Naive thymus-derived CD4-positive, alpha-beta T cell (primary cell): Measurements from ENCODE around the gene CAMK4. TPM values are rescaled to one million over a fixed set of nuclear protein-coding genes. Genes with fewer than 3 reads are reported as not detected.

Source experiments
- ATAC-seq: fragments of 150-1000 bp; cut with Tn5 transposase; 2 replicates; pipeline ENCODE4 v1.10.0; 2021; ENCODE audit warnings: mild to moderate bottlenecking, moderate library complexity
- CTCF ChIA-PET: fragments of 350-600 bp; sonication (Branson Sonifier 250); formaldehyde crosslinking; loops from one replicate; lab custom pipeline; 2021; ENCODE audit warnings: antibody characterized with exemption; lab: Charles Lee
- POLR2A ChIA-PET: fragments of 350-600 bp; sonication (Branson Sonifier 250); formaldehyde crosslinking; loops from one replicate; lab custom pipeline; 2021; ENCODE audit warnings: antibody characterized with exemption, inconsistent platforms; lab: Charles Lee
- DNase-seq, 9 donors: peaks; one replicate each; pipeline versions ENCODE4 v3.0.0 to v3.0.0-alpha.2; 2020 to 2022; ENCODE audit warnings: mixed read lengths in 1 of 9
- H3K27ac ChIP-seq: one replicate; pipeline ENCODE4 v1.7.0; 2013; ENCODE audit warnings: mild to moderate bottlenecking, low read depth, low read length, moderate library complexity
- H3K27me3 ChIP-seq, 2 donors: one replicate each; pipeline ENCODE4 v1.7.0; 2013; ENCODE audit warnings: low read length in 2 of 2, mild to moderate bottlenecking in 2 of 2, moderate library complexity in 2 of 2; ENCODE audit not compliant: control insufficient read depth in 2 of 2, insufficient read depth in 2 of 2
- H3K36me3 ChIP-seq, 3 experiments: 1 replicate in 2 of 3; 2 replicates in 1 of 3; pipeline ENCODE4 v1.7.0; 2013; ENCODE audit warnings: low read length in 3 of 3, mild to moderate bottlenecking in 3 of 3, moderate library complexity in 1 of 3; ENCODE audit not compliant: insufficient read depth in 3 of 3, control insufficient read depth in 2 of 3
- H3K4me1 ChIP-seq, 2 donors: one replicate each; pipeline ENCODE4 v1.7.0; 2013; ENCODE audit warnings: low read length in 2 of 2, mild to moderate bottlenecking in 2 of 2, moderate library complexity in 1 of 2; ENCODE audit not compliant: control insufficient read depth in 2 of 2, insufficient read depth in 2 of 2
- H3K4me3 ChIP-seq: 2 replicates; pipeline ENCODE4 v1.7.0; 2013; ENCODE audit warnings: mild to moderate bottlenecking, low read length
- H3K9me3 ChIP-seq, 3 experiments: 1 replicate in 2 of 3; 2 replicates in 1 of 3; pipeline ENCODE4 v1.7.0; 2013; ENCODE audit warnings: low read length in 3 of 3; ENCODE audit not compliant: control insufficient read depth in 2 of 3
- H3K27ac Mint-ChIP-seq, 9 donors: one replicate each; pipeline ENCODE4 v1.8.0; 2020 to 2022; ENCODE audit warnings: mixed read lengths in 9 of 9, mild to moderate bottlenecking in 8 of 9, moderate library complexity in 5 of 9, inconsistent platforms in 2 of 9
- H3K27me3 Mint-ChIP-seq, 5 donors: one replicate each; pipeline ENCODE4 v1.8.0; 2021 to 2022; ENCODE audit warnings: mixed read lengths in 5 of 5, mild to moderate bottlenecking in 1 of 5
- H3K36me3 Mint-ChIP-seq, 5 donors: one replicate each; pipeline ENCODE4 v1.8.0; 2020 to 2022; ENCODE audit warnings: mixed read lengths in 5 of 5, mild to moderate bottlenecking in 3 of 5, inconsistent platforms in 1 of 5
- H3K4me1 Mint-ChIP-seq, 7 donors: one replicate each; pipeline ENCODE4 v1.8.0; 2020 to 2022; ENCODE audit warnings: mixed read lengths in 7 of 7, mild to moderate bottlenecking in 3 of 7, inconsistent platforms in 1 of 7
- H3K4me3 Mint-ChIP-seq, 10 donors: one replicate each; pipeline ENCODE4 v1.8.0; 2020 to 2022; ENCODE audit warnings: mild to moderate bottlenecking in 10 of 10, mixed read lengths in 10 of 10, moderate library complexity in 6 of 10, inconsistent platforms in 2 of 10
- H3K9me3 Mint-ChIP-seq, 11 donors: one replicate each; pipeline ENCODE4 v1.8.0; 2020 to 2022; ENCODE audit warnings: mixed read lengths in 11 of 11, mild to moderate bottlenecking in 4 of 11, inconsistent platforms in 1 of 11, moderate library complexity in 1 of 11
- intact Hi-C, 2 donors: fragments of 100-400 bp; cut with micrococcal nuclease; formaldehyde crosslinking; loops; one replicate each; pipeline ENCODE4 v1.15.1; 2023
- polyA plus RNA-seq, 2 donors: library from polyadenylated mRNA; unstranded; fragments of 300-500 nt; fragmentation: Illumina TruSeq; gene quantifications; one replicate each; pipeline ENCODE4 v1.2.3, GENCODE V29; 2021
- total RNA-seq, 6 experiments: library from RNA in 5 of 6; stranded (reverse) in 5 of 6; gene quantifications; 1 replicate in 5 of 6; 2 replicates in 1 of 6; pipeline ENCODE4 v1.2.3 and lab custom pipeline; 2021 to 2026

The CAMK4 gene
- total and polyA plus RNA-seq, 7 experiments from 2014 or later: 118 to 366 (median 200) TPM

DNA sequence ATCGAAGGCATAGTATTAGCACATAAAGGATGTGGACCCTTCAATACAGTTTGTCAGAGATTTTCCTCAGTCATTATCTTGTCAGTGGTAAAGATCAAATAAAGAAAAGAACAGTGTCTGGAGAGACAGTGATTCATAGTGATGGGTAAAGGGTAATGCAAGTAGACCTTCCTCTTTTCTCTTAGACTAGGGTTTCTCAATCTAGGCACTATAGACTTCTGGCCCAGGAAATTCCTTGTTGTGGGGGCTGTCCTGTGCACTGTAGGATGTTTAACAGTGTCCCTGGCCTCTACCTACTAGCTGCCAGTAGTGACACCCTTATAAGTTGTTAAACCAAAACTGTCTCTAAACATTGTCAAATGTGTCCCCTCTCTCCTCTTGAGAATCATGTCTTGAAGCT, 6.9 kb downstream of the CAMK4 start:
- CTCF ChIA-PET: interaction anchor here (0.6 to 2.2 kb wide), 5 partner anchors 8 to 930 kb away, joined by 3 to 9 read pairs (median 4); no protein-coding TSS in a partner anchor
- peak overlapping the region; percentile 90 to 100 (median 97) for H3K27ac Mint-ChIP-seq

DNA sequence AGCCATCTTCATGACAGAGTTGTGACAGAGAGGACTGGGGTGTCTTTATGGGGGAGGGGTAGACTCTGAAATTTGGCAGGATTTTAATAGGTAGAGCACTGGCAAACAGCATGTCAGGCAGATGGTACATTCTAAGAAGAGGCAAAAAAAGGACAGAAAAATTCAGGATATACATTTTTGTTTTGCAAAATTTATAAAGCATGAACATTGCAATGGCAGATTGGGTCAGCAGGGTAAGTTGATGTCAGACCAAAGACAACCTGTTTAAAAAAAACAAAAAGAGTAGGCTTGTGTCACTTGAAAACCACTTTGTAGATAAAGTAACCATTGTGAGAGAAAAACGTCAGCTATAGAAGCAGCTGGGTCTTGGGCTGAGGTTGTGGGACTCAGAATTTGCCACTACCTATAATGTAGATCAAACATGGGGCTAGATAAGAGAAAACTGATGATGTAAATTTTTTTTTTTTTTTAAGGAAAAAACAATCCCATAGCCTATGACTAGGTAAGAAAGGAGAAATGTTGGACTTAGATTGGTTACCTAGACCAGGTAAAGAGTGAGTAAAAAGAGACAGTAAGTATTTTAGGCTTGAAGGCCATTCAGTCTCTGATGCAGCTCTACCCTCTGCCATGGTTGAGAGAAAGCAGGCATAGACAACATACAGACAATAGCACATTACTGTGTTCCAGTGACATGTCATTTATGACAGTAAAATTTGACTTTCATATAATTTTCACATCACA, 8.3 kb downstream of the CAMK4 start:
- DNase-seq: peak in 4 of 9 donors; percentile 33 to 63 (median 43)
- Mint-ChIP-seq H3K27me3 (no peaks in the 10 kb centered on the region), H3K4me3 (peak overlapping the region; percentile 60 to 91 (median 80)), H3K27ac (peak overlapping the region; percentile 91 to 99 (median 94)), H3K36me3 (peaks cover 1 to 50% (median 13%) of the 10 kb centered on the region in 5 donors), H3K9me3 (peaks cover 0 to 3% (median 0%) of the 10 kb centered on the region in 11 donors), H3K4me1 (peaks cover 49 to 96% (median 92%) of the 10 kb centered on the region in 7 donors)
- Histone ChIP-seq H3K27me3 (no peaks in the 10 kb centered on the region), H3K4me1 (peaks cover 84 to 95% of the 10 kb centered on the region in 2 donors), H3K4me3 (peak overlapping the region; percentile 5), H3K27ac (peak overlapping the region; percentile 93), H3K36me3 (no peaks in the 10 kb centered on the region), H3K9me3 (no peaks in the 10 kb centered on the region)
- CTCF ChIA-PET: interaction anchor here (0.6 to 2.2 kb wide), 4 partner anchors 37 to 1800 kb away, joined by 3 to 9 read pairs (median 4); no protein-coding TSS in a partner anchor
- POLR2A ChIA-PET: interaction anchor here (0.7 to 13.1 kb wide), 5 partner anchors 6 to 118 kb away, joined by 3 to 207 read pairs (median 17); partner anchors contain the start of gene CAMK4
- peak; percentile 52 for ATAC-seq
- intact Hi-C loops: loop anchor here (1.0 to 10.0 kb wide), 7 partner anchors 8 to 1820 kb away; partner anchors contain the start of genes CAMK4 (in 1 of the 2) and SLC25A46 (in 1 of the 2)

More for the DNA sequence above, 6.9 kb downstream of the CAMK4 start:
- Histone ChIP-seq H3K9me3 (no peaks in the 10 kb centered on the region), H3K4me1 (peaks cover 74 to 93% of the 10 kb centered on the region in 2 donors), H3K4me3 (peak overlapping the region; percentile 30), H3K27me3 (no peaks in the 10 kb centered on the region), H3K36me3 (no peaks in the 10 kb centered on the region), H3K27ac (peak overlapping the region; percentile 93)
- Mint-ChIP-seq H3K36me3 (peaks cover 3 to 55% (median 16%) of the 10 kb centered on the region in 5 donors), H3K4me1 (peaks cover 41 to 86% (median 82%) of the 10 kb centered on the region in 7 donors), H3K4me3 (peak overlapping the region; percentile 77 to 98 (median 82)), H3K27me3 (no peaks in the 10 kb centered on the region), H3K9me3 (peaks cover 0 to 3% (median 0%) of the 10 kb centered on the region in 11 donors)
- POLR2A ChIA-PET: interaction anchor here (0.9 to 13.1 kb wide), 11 partner anchors 5 to 1822 kb away, joined by 3 to 207 read pairs (median 5); partner anchors contain the start of genes CAMK4 and PJA2
- ATAC-seq (peak; percentile 7), DNase-seq (peak in 1 of 9 donors; percentile 32)
- intact Hi-C loops: loop anchor here (1.0 to 10.0 kb wide), 6 partner anchors 9 to 1819 kb away; partner anchors contain the start of gene SLC25A46 (in 1 of the 2)

DNA sequence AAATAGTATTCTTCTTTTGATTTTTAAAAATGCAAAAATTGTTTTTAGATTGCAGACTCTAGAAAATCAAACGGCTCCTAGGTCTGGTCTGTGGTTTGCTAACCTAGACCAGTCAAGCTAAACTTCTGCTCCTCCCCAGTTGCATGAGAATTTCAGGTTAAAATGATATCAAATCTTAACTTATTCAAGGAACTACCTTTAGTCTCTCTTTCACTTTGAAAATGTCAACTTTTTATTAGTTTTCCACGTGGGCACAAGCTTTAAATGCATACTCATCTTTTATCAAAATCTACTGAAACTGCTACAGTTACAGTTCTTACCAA, 8.8 kb downstream of the CAMK4 start:
- intact Hi-C loops: loop anchor here (1.0 to 10.0 kb wide), 6 partner anchors 20 to 1821 kb away; partner anchors contain the start of gene SLC25A46 (in 1 of the 2)
- H3K4me1 Mint-ChIP-seq: peaks cover 54 to 96% (median 92%) of the 10 kb centered on the region in 7 donors
- ATAC-seq (peak; percentile 12), DNase-seq (peak in 2 of 9 donors; percentile 28 to 39)
- Histone ChIP-seq H3K4me1 (peaks cover 88 to 95% of the 10 kb centered on the region in 2 donors), H3K4me3 (peak overlapping the region; percentile 5), H3K9me3 (no peaks in the 10 kb centered on the region), H3K36me3 (no peaks in the 10 kb centered on the region), H3K27me3 (no peaks in the 10 kb centered on the region), H3K27ac (peak overlapping the region; percentile 93)
- peak overlapping the region; percentile 91 to 99 (median 94) for H3K27ac Mint-ChIP-seq
- H3K9me3 Mint-ChIP-seq: peaks cover 0 to 3% (median 0%) of the 10 kb centered on the region in 11 donors
- peak overlapping the region; percentile 18 to 91 (median 80) for H3K4me3 Mint-ChIP-seq
- peaks cover 0 to 46% (median 10%) of the 10 kb centered on the region in 5 donors for H3K36me3 Mint-ChIP-seq
- CTCF ChIA-PET: interaction anchor here (0.7 to 1.6 kb wide), 2 partner anchors 36 to 45 kb away, joined by 3 to 4 read pairs; no protein-coding TSS in a partner anchor
- POLR2A ChIA-PET: interaction anchor here (0.7 to 13.1 kb wide), 3 partner anchors 7 to 117 kb away, joined by 4 to 207 read pairs (median 17); partner anchors contain the start of gene CAMK4
- no peaks in the 10 kb centered on the region for H3K27me3 Mint-ChIP-seq

DNA sequence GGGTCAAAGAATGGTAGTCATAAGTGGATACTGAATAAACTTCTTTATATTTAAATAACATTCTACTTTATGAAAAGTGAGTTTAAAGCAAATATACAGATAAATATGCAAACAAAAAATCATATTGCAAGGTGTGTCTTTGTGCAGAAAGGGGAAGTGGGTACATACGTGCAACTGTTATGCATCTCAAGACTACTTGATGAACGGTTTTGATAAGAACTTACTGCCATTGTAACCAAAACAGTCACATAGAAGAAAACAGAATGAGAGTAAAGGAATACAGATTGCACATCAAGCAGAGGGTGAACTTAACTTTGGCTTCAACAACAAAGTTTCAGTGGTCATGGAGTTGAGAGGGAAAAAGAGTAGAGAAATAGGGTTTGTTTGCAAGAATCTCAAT, 9.9 kb downstream of the CAMK4 start:
- H3K4me1 Mint-ChIP-seq: peaks cover 53 to 96% (median 93%) of the 10 kb centered on the region in 7 donors
- ChIA-PET POLR2A (interaction anchor here (4.0 to 13.1 kb wide), 2 partner anchors 8 to 12 kb away, joined by 35 to 207 read pairs; partner anchors contain the start of gene CAMK4), CTCF (interaction anchor here (3.4 kb wide), 1 partner anchor 44 kb away, joined by 13 read pairs; no protein-coding TSS in a partner anchor)
- DNase-seq: peak in 6 of 9 donors; percentile 28 to 70 (median 59)
- peak overlapping the region; percentile 72 to 93 (median 79) for H3K4me3 Mint-ChIP-seq
- intact Hi-C loops: loop anchor here (1.0 to 10.0 kb wide), 7 partner anchors 8 to 1822 kb away; partner anchors contain the start of genes CAMK4 (in 1 of the 2) and SLC25A46 (in 1 of the 2)
- ATAC-seq: peak; percentile 45
- peaks cover 0 to 39% (median 6%) of the 10 kb centered on the region in 5 donors for H3K36me3 Mint-ChIP-seq
- Histone ChIP-seq H3K9me3 (no peaks in the 10 kb centered on the region), H3K27ac (peak overlapping the region; percentile 93), H3K27me3 (no peaks in the 10 kb centered on the region), H3K4me3 (peak overlapping the region; percentile 5), H3K4me1 (peaks cover 91 to 94% of the 10 kb centered on the region in 2 donors), H3K36me3 (no peaks in the 10 kb centered on the region)
- peak overlapping the region; percentile 86 to 99 (median 94) for H3K27ac Mint-ChIP-seq
- H3K27me3 Mint-ChIP-seq: no peaks in the 10 kb centered on the region
- H3K9me3 Mint-ChIP-seq: peaks cover 0 to 3% (median 0%) of the 10 kb centered on the region in 11 donors

DNA sequence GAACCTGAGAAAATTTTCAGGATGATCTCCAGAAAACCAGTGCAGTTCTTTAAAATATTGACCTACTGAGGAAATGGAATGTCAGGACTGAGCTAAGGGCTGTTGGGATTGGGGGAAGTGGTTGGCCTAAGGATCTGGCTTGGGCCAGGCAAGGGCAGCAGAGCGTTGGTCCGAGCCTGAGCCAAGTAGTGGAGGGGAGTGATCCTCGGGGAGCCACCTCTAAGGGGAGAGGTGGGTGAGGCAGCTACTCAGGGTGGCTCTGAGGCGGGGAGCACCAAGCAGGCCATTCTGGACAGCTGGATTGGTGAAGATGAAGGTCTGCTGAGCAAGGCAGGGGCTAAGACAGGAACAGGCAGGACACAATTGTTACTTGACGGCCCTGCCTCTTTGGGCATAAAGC, 11.5 kb downstream of the CAMK4 start:
- Histone ChIP-seq H3K27ac (peak overlapping the region; percentile 93), H3K36me3 (no peaks in the 10 kb centered on the region), H3K9me3 (no peaks in the 10 kb centered on the region), H3K27me3 (no peaks in the 10 kb centered on the region), H3K4me1 (peaks cover 83 to 93% of the 10 kb centered on the region in 2 donors), H3K4me3 (peak overlapping the region; percentile 38)
- Mint-ChIP-seq H3K36me3 (peaks cover 0 to 29% (median 0%) of the 10 kb centered on the region in 5 donors), H3K4me1 (peaks cover 53 to 96% (median 93%) of the 10 kb centered on the region in 7 donors), H3K27me3 (no peaks in the 10 kb centered on the region), H3K27ac (peak overlapping the region; percentile 86 to 99 (median 94)), H3K9me3 (no peaks in the 10 kb centered on the region), H3K4me3 (peak overlapping the region; percentile 72 to 93 (median 79))
- DNase-seq (no peak), ATAC-seq (no peak)
- intact Hi-C loops: loop anchor here in 1 of 2 donors (10.0 kb wide), 1 partner anchor 501 kb away; the partner anchor contains the start of gene SLC25A46
- POLR2A ChIA-PET: interaction anchor here (0.6 to 13.1 kb wide), 10 partner anchors 10 to 101 kb away, joined by 3 to 207 read pairs (median 4); partner anchors contain the start of gene CAMK4
- CTCF ChIA-PET: interaction anchor here (0.6 to 3.7 kb wide), 7 partner anchors 9 to 76 kb away, joined by 3 to 29 read pairs (median 5); partner anchors contain the start of gene CAMK4
